Thyroid gland (tissue), 4 donors: ENCODE data around the gene C19orf85. TPM values are rescaled to one million over a fixed set of nuclear protein-coding genes. Genes with fewer than 3 reads are reported as not detected.

Experiments
- DNase-seq, 2 donors: peaks; one replicate each; pipeline ENCODE4 v3.0.0-alpha.2; 2019
- H3K27ac ChIP-seq, 3 donors: fragments of 200-600 bp; sonication (generic); 1 replicate in 2 of 3; 2 replicates in 1 of 3; pipeline ENCODE4 v1.5.1; 2016 to 2019; ENCODE audit warnings: mild to moderate bottlenecking in 1 of 3, moderate library complexity in 1 of 3
- H3K27me3 ChIP-seq: fragments of 200-600 bp; sonication (generic); one replicate; pipeline ENCODE4 v1.5.1; 2019
- H3K36me3 ChIP-seq, 2 donors: fragments of 200-600 bp; sonication (generic); one replicate each; pipeline ENCODE4 v1.5.1; 2016 to 2019
- H3K4me1 ChIP-seq, 2 donors: fragments of 200-600 bp; sonication (generic); one replicate each; pipeline ENCODE4 v1.5.1; 2017 to 2019
- H3K4me3 ChIP-seq, 3 donors: fragments of 200-600 bp; sonication (generic); replicated peaks in 1 of 3; 1 replicate in 2 of 3; 2 replicates in 1 of 3; pipeline ENCODE4 v1.5.1; 2016; ENCODE audit warnings: mild to moderate bottlenecking in 1 of 3
- H3K9me3 ChIP-seq: fragments of 200-600 bp; sonication (generic); one replicate; pipeline ENCODE4 v1.5.1; 2017
- POLR2A ChIP-seq, 2 donors: fragments of 450-650 bp; IDR thresholded peaks; one replicate each; pipeline ENCODE4 v1.6.1; 2017; ENCODE audit warnings: antibody characterized with exemption in 2 of 2, mild to moderate bottlenecking in 2 of 2, moderate library complexity in 1 of 2
- WGBS, 2 donors: methylation state at CpG; one replicate each; pipeline ENCODE4 v1.1.5; 2017; 5-methylcytosine and 5-hydroxymethylcytosine counted together
- intact Hi-C: fragments of 100-400 bp; cut with DNase I; formaldehyde crosslinking; loops from one replicate; pipeline ENCODE4 v1.15.1; 2023
- total RNA-seq, 4 donors: library from RNA; depleted of rRNA; stranded (reverse); fragments of >200 nt; gene quantifications; one replicate each; pipeline ENCODE4 v1.2.3, GENCODE V29; 2016
- TF ChIP-seq, protein P1 (sequence below), 6 experiments: fragments of 200-600 bp in 3 of 6; fragments of 450-650 bp in 3 of 6; sonication (generic) in 3 of 6; IDR thresholded peaks; one replicate each; pipeline ENCODE4 v1.5.1; 2016 to 2019; ENCODE audit warnings: antibody characterized with exemption in 6 of 6, mild to moderate bottlenecking in 2 of 6, inconsistent platforms in 1 of 6, moderate library complexity in 1 of 6

C19orf85 gene
- total RNA-seq, 4 donors from 2014 or later, result not detected

DNA sequence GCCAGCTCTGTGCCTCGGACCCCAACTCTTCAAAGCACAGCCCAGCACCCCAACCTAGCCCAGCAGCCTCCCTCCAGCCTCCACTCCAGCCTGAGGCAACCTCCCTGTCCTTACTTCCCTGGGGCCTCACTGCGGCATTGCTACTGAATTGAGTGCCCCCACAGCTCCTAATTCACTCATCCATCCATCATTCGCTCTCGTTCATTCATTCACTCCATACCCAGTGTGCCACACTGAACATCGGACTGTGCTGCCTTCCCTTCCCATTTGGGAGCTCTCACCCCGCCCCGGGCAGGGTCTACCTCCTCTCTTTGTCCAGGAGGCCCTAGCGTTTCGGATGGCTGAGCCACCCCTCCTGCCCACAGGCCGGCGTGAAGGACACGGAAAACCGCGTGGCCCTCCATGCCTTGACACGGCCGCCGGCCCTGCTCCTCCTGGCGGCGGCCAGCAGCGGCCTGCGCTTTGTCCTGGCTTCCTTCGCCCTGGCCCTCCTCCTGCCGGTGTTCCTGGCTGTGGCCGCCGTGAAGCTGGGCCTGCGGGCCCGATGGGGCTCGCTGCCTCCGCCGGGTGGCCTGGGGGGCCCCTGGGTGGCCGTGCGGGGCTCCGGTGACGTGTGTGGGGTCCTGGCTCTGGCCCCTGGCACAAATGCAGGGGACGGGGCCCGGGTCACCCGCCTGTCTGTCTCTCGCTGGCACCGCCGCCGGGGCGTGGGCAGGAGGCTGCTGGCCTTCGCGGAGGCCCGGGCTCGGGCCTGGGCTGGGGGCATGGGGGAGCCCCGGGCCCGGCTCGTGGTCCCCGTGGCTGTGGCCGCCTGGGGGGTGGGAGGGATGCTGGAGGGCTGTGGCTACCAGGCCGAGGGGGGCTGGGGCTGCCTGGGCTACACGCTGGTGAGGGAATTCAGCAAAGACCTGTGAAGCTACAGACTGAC, 21.8 kb upstream of the C19orf85 start:
- peaks cover 0 to 18% of the 10 kb centered on the region in 2 donors for H3K36me3 ChIP-seq
- no peak for TF ChIP-seq POLR2A (IDR thresholded peaks at IDR 0.05)
- TF ChIP-seq, protein P1, sequence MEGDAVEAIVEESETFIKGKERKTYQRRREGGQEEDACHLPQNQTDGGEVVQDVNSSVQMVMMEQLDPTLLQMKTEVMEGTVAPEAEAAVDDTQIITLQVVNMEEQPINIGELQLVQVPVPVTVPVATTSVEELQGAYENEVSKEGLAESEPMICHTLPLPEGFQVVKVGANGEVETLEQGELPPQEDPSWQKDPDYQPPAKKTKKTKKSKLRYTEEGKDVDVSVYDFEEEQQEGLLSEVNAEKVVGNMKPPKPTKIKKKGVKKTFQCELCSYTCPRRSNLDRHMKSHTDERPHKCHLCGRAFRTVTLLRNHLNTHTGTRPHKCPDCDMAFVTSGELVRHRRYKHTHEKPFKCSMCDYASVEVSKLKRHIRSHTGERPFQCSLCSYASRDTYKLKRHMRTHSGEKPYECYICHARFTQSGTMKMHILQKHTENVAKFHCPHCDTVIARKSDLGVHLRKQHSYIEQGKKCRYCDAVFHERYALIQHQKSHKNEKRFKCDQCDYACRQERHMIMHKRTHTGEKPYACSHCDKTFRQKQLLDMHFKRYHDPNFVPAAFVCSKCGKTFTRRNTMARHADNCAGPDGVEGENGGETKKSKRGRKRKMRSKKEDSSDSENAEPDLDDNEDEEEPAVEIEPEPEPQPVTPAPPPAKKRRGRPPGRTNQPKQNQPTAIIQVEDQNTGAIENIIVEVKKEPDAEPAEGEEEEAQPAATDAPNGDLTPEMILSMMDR (IDR thresholded peaks at IDR 0.05), result peak in 1 of 6 experiments; percentile 9
- 65 to 83% methylated on average over 25 to 31 of the region's 53 CpGs for WGBS, 2 donors
- H3K4me3 ChIP-seq, result no peak overlapping the region
- H3K27ac ChIP-seq, result peak overlapping the region; percentile 70 to 97 (median 80)
- no peaks in the 10 kb centered on the region for H3K27me3 ChIP-seq
- intact Hi-C loops, result no loop called here
- H3K9me3 ChIP-seq, result no peaks in the 10 kb centered on the region
- peaks cover 32 to 41% of the 10 kb centered on the region in 2 donors for H3K4me1 ChIP-seq
- no peak for DNase-seq

DNA sequence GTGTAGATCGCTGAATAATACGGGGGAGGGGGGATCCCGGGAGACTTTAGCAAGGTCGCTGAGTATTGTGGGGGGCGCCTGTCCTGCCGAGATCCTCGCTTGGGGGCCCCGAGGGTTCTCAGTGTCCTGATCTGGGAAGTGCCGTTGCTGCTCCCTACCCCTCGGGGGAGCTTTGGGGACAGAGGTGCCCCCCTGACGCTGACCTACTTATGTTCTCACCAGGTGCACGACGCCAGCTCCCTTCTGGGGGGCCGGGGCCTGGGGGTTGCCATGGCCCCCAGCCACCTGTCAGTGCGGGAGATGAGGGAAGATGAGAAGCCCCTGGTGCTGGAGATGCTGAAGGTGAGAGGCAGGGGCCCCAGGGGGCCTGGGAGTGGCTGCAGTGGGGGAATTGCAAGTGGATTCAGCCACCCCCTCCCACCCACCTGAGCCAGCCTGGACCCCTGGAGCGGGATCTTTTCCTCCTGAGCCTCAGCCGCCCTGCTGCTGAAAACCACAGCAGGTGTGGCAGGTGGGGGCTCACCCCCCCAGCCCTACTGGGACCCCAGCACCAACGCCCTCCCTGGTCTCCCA, 21.0 kb upstream of the C19orf85 start:
- Histone ChIP-seq H3K9me3 (no peaks in the 10 kb centered on the region), H3K27me3 (no peaks in the 10 kb centered on the region), H3K4me1 (peaks cover 32 to 43% of the 10 kb centered on the region in 2 donors), H3K27ac (peak overlapping the region; percentile 78 to 97 (median 80)), H3K36me3 (peaks cover 0 to 18% of the 10 kb centered on the region in 2 donors), H3K4me3 (peak overlapping the region in 2 of 3 donors; percentile 40 to 47)
- no peak for DNase-seq
- TF ChIP-seq POLR2A (IDR thresholded peaks at IDR 0.05), result no peak
- TF ChIP-seq, protein P1 (IDR thresholded peaks at IDR 0.05), result no peak
- WGBS, 2 donors, result 27 to 33% methylated on average over 12 to 13 of the region's 18 CpGs
- intact Hi-C loops, result no loop called here

DNA sequence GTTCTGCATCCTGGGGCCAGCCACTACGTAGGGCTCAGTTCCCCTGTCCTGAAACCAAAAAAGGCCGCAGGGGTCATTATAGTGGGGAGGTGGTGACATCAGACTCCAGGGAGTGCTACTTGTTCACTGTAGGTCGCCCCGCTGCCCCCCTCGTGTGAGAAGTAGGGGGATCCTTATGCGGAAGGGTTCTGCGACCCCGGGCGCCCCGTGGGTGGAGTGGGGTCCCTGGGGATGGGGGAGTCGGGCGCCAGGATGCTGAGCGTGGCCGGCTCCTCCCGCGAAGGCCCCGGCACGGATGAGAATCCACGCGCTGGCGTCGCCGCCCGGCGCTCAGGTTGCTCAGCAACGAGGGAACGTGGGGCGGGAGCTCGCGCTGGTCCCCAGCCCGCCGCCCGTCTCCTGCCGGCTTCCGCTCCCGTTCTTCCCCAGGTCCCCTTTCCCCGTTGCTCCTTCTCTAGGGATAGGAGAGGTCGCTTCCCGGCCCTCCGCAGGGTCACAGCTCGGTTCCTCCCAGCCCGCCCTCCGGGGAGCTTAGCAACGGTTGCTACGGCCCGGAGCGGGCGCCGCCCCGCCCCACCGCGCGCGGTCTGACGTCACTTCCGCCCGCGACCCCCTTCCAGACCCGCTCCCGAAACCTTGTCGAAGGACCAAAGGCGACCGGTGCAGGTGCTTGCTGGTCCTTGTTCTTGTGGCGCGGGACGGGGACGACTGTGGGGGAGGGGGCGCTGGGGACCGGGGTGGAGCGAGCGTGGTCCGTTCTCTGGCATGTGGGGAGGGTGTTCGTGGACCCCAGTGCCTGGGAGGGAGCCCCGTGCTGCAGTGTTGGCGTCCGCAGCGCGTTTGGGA, 20.3 kb upstream of the C19orf85 start, which contains the start of gene NAT14:
NAT14 (plus strand) TSS at position 596 of the 846 bp plus-strand sequence. CDS start 521 bp downstream, outside the sequence.
- WGBS, 2 donors, result 2 to 6% methylated on average over 24 to 60 of the region's 78 CpGs
- H3K4me1 ChIP-seq, result peaks cover 35 to 49% of the 10 kb centered on the region in 2 donors

DNA sequence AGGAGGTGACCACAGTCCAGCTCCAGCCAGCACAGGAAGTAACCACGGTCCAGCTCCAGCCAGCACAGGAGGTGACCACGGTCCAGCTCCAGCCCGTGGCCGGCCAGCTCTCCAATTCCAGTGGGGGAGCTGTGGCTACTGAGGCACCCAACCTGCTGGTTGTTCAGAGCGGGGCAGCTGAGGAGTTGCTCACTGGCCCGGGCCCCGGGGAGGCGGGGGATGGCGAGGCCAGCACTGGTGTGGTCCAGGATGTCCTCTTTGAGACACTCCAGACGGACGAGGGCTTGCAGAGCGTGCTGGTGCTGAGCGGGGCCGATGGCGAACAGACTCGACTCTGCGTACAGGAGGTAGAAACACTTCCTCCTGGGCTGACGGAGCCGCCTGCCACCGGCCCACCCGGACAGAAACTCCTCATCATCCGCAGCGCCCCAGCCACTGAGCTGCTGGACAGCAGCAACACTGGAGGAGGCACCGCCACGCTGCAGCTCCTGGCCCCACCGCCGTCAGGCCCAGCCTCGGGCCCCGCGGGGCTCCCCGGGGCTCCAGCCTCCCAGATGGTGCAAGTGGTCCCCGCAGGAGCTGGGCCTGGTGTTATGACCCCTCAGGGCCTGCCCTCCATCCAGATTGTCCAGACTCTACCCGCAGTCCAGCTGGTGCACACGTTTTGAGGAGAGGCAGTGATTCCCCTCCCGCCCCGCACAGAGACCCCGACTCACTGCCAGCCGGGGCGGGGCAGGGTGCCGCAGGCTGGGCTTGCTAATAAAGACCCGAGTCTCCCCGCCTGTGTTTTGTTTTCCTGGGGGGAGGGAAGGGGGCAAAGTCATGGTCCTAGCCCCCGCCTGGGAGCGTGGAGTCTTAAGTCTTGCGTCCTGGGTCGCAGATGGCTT, 19.4 kb upstream of the C19orf85 start:
- Histone ChIP-seq H3K36me3 (peaks cover 0 to 18% of the 10 kb centered on the region in 2 donors), H3K9me3 (no peaks in the 10 kb centered on the region), H3K4me3 (peak overlapping the region in 1 of 3 donors; percentile 47), H3K27ac (peak overlapping the region in 1 of 3 donors; percentile 97), H3K27me3 (no peaks in the 10 kb centered on the region), H3K4me1 (peaks cover 42 to 56% of the 10 kb centered on the region in 2 donors)
- intact Hi-C loops, result no loop called here
- DNase-seq, result no peak
- 72 to 77% methylated on average over 14 to 36 of the region's 46 CpGs for WGBS, 2 donors
- TF ChIP-seq POLR2A (IDR thresholded peaks at IDR 0.05), result no peak
- TF ChIP-seq, protein P1 (IDR thresholded peaks at IDR 0.05), result no peak

More for the DNA sequence above, 20.3 kb upstream of the C19orf85 start, which contains the start of gene NAT14:
- Histone ChIP-seq H3K27ac (peak within 1 kb of the TSS; percentile 78 to 97 (median 80)), H3K4me3 (peak within 1 kb of the TSS in 2 of 3 donors; percentile 40 to 47), H3K36me3 (peaks cover 0 to 18% of the 10 kb centered on the region in 2 donors), H3K9me3 (no peaks in the 10 kb centered on the region), H3K27me3 (no peaks in the 10 kb centered on the region)
- intact Hi-C loops, result no loop called here
- peak; percentile 48 for DNase-seq
- TF ChIP-seq, protein P1 (IDR thresholded peaks at IDR 0.05), result no peak
- peak in 1 of 2 donors; percentile 32 for TF ChIP-seq POLR2A (IDR thresholded peaks at IDR 0.05)
